ENCODE results near the gene DMBX1.

Gene DMBX1

GRCh38 chr1:46506470-46507219 lies 17.0 kb downstream of the DMBX1 start:
- DNase-seq, result no peak

GRCh38 chr1:46508757-46509156 lies 19.1 kb downstream of the DMBX1 start:
- no peak for DNase-seq

GRCh38 chr1:46510341-46510997 lies 20.8 kb downstream of the DMBX1 start:
- no peak for DNase-seq

GRCh38 chr1:46510998-46511365 lies 21.3 kb downstream of the DMBX1 start:
- DNase-seq, result no peak

- DNase-seq, result no peak
Measured at GRCh38 chr1:46512135-46512791, 22.6 kb downstream of the DMBX1 start.

- DNase-seq, result no peak
Measured at GRCh38 chr1:46512792-46513190, 23.2 kb downstream of the DMBX1 start.

GRCh38 chr1:46513536-46513935 lies 23.9 kb downstream of the DMBX1 start:
- no peak for DNase-seq

GRCh38 chr1:46515576-46515975 lies 25.9 kb downstream of the DMBX1 start:
- no peak for DNase-seq

- DNase-seq, result no peak
Measured at GRCh38 chr1:46516200-46516950, 26.7 kb downstream of the DMBX1 start.

- DNase-seq, result no peak
Measured at GRCh38 chr1:46517010-46517600, 27.5 kb downstream of the DMBX1 start.

- DNase-seq, result no peak
Measured at GRCh38 chr1:46517932-46518498, 28.4 kb downstream of the DMBX1 start.

- no peak for DNase-seq
Measured at GRCh38 chr1:46519209-46519608, 29.6 kb downstream of the DMBX1 start.

- no peak for DNase-seq
Measured at GRCh38 chr1:46520063-46520911, 30.7 kb downstream of the DMBX1 start.

GRCh38 chr1:46521414-46521813 lies 31.8 kb downstream of the DMBX1 start:
- DNase-seq, result no peak

- peak; percentile 59 for DNase-seq
Measured at GRCh38 chr1:46522184-46522968, 32.7 kb downstream of the DMBX1 start.

GRCh38 chr1:46522969-46523320 lies 33.3 kb downstream of the DMBX1 start:
- DNase-seq, result no peak

GRCh38 chr1:46523496-46524353 lies 34.1 kb downstream of the DMBX1 start:
- DNase-seq, result no peak

- DNase-seq, result no peak
Measured at GRCh38 chr1:46524843-46525242, 35.2 kb downstream of the DMBX1 start.

- no peak for DNase-seq
Measured at GRCh38 chr1:46525253-46525983, 35.8 kb downstream of the DMBX1 start.
